NCI-H2107 treated with DMSO at 0.1 percent for 48 hours (cell line): ENCODE measurements around the gene TTC13.

Experiments used
- DNase-seq: peaks from one replicate; lab custom pipeline; 2025; ENCODE audit not compliant: unreplicated experiment; lab: John Stamatoyannopoulos, UW

The TTC13 gene

DNA sequence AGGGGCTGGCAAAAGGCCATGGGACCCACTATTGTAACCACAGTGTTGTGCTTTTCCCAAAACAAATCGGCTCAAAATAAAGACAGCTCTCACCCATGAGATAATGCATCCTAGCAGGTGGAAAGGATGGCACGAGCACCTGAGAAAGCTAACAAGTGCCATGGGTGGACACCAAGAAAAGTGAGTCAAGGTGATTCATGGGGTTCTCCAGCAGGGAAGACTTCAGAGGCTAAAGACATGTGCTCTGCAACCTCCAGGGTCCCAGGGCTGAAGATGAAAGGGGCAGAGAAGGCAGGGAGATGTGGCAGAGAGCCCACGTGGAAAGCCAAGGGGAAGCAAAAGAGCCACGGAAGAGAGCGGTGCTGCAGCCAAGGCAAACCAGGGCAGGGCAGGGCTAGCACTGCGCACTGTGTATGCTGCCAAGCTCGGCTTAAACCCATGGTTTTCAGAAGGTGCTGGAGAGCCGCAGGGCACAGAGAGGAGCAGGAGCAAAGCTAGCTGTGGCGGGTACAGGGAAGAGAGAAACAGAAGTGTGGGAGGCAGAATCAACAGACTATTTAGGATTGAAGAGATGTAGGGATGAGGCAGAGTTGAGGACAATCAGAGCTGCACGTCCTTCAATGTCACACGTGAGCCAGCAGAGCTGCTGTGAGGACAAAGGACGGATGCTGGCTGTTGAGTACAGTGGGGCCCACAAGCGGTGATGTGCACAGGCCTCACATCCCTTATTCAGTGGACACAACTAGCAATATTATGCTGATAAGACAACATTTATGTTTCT lies 68.5 kb downstream of the TTC13 start:
- DNase-seq: no peak

DNA sequence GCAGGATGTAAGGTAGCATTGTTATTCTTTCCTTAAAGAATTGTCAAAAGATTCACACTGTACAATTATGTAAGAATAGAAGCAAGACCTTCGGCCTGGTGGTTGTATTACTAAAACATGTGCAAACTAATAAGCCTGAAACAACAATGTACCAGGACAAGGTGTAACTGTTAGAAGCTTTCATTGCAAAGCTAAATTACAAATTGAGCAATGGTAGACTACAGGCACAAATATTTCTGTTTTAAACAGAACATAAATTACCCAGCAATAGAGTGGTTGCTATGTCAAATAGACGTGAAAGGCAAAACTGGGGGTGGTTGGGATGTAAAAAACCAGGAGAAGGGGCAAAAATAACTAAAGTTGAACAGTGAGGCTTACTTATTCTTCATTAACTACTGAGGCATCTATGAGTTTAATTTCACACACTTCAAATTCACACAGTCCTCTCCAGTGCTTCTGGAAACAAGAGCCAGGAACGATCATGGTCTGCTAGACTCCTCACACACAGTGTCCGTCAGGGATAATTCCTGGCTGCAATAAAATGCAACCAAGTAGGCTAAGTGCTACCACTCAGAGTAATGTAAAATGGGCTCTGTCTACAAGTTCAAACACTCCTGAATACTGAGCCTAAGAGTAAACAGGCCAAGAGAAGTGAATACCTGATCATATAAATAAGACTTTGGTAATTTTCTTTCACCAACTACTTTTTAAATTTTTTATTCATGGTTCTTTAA lies 71.0 kb downstream of the TTC13 start:
- DNase-seq: no peak

DNA sequence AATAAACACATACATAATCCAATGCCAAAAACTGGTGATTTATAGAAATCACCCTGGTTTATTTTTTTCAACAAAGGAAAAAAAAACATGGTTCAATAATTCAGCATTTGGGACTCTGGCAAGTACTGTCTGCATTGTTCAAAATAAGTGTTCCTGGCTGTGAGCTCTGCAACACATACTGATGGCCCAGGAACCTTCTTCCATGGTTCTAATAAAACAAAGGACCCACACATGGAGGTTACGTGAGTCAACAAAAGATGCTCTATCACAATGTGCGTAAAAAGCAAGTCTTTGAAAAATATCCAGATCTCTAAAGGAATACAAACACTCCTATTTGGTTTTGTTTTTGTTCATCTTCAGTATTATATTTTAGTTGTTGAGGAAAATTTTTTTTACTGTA lies 72.4 kb downstream of the TTC13 start:
- DNase-seq: no peak

GRCh38 chr1:230905733-230906132 lies 72.9 kb downstream of the TTC13 start:
- no peak for DNase-seq

DNA sequence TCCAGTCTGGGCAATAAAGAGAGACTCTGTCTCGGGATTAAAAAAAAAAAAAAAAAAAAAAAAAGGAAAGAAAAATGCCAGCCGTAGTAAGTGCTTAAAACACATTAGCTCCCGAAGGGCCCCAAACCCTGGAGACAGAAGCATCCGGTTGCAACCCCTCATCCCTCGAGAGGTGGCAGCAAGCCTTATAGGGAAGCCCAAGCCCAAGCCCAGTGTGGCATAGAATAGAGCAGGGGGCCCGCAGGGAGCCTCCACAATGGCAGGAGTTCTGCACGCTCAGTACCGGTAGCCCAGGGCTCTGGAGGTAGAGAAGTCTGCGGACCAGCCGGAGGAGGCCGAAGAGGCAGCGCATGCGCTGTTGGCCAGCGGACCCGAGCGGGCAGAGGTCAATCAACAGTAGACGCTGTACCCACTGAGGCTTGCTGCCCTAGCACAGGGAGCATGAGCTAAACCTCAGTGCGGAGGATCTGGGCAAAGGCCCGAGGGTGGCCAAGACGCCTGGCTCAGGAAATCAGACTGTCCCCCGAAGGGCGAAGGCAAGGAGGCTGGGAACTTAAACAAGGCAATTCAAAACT lies 76.2 kb downstream of the TTC13 start:
- no peak for DNase-seq

- no peak for DNase-seq
These were observed 77.0 kb downstream of the TTC13 start for GRCh38 chr1:230901671-230902070.

GRCh38 chr1:230900984-230901383 lies 77.7 kb downstream of the TTC13 start:
- DNase-seq: no peak

GRCh38 chr1:230899841-230900251 lies 78.8 kb downstream of the TTC13 start:
- no peak for DNase-seq

- DNase-seq: no peak
These were observed 79.9 kb downstream of the TTC13 start for GRCh38 chr1:230898748-230899147.

DNA sequence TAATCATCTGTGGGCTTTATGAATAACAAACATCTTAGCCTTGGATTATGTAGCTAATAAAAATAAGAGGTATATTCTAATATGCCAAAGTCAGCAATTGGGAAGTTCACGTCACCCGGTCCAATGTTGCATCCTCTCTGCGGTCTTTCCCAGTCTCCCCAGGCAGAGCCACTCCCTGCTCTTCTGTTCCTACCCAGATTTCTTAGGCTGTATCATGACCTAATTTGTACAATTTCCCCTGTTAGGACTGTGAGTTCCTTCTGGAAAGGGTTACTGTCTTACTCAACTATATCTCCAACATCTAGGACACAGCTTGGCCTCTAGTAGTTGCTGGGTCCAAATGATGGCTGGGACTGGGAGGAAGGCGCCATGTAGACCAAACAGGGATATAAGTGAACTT lies 80.5 kb downstream of the TTC13 start:
- DNase-seq: no peak

- no peak for DNase-seq
These were observed 81.9 kb downstream of the TTC13 start for GRCh38 chr1:230896779-230897178.

DNA sequence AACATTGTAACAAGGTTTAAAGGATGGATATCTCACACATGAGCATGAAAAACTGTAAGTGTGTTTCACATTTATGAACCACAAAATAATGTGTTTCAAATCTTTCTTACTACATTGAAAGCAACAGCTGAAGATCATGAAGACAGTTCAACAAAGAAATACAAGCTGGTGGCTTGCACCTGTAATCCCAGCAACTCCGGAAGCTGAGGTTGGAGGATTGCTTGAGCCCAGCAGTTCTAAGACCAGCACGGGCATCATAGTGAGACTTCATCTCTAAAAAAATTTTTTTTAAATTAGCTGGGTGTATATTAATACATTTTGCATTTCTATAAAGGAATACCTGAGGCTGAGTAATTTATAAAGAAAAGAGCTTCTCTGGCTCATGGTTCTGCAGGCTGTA lies 83.2 kb downstream of the TTC13 start:
- DNase-seq: no peak

DNA sequence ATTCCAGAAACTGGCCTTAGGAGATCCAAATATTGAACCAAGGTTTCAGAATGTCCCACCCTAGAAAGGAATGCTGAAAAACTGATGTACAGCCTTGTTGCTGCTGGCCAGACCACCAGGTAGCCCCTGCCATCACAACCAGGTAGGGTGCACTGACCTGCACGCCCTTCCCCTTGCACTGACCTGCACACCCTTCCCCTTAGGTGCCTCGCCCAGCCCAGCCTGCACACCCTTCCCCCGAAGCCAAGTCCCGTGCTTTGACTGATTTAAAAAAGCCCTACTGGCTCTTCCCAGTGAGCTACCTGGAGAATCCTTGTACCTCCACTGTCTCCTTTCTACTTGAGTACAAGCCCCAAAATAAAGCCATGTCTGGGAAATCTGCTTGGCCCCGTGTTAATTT lies 84.0 kb downstream of the TTC13 start:
- DNase-seq: no peak

- DNase-seq: no peak
These were observed 84.6 kb downstream of the TTC13 start for GRCh38 chr1:230894032-230894431.

DNA sequence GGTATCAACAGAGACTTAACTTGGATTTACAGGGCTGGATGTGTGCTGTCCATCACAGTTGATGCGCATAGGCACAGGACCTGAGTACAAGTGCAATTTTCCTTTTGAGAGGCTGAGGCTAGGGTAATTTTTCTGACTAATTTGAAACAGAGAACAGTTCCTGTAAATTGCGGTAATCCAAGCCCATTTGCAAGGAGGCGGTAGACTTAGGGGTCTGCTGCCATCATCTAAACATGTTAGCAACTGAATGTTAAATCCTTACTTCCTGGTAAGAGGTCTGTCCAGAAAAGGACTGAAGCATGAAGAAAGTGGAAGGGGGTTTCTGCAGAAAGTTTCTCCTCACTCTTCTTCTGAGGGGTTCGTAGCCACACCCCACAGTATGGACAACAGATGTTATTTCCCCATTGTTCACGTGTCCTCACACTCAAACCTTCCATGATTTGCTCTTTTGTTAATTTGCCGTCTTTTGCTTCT lies 86.6 kb downstream of the TTC13 start:
- no peak for DNase-seq

- DNase-seq: no peak
These were observed 87.2 kb downstream of the TTC13 start for GRCh38 chr1:230891413-230891812.

- no peak for DNase-seq
These were observed 94.0 kb downstream of the TTC13 start for GRCh38 chr1:230884646-230885045.

DNA sequence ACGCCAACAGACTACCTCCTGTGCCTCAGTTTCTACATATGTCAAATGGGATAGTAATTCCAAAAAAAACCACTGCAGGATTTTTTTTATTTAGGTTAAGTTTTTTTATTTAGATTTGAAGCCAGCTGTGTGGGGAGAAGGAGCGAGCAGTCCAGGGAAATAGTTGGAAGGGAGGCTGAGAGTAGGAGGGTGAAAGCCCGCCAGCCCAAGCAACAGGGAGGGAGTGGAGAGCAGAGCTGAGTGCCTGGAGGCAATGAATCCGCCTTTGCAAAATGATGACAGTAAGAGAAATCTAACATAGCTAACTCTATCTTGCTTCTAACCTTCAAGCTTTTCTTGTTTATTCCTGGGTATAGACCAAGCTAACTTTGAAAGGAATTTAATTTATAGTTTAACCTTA lies 94.7 kb downstream of the TTC13 start:
- DNase-seq: no peak

- no peak for DNase-seq
These were observed 98.9 kb downstream of the TTC13 start for GRCh38 chr1:230879778-230880177.

- no peak for DNase-seq
These were observed 100.1 kb downstream of the TTC13 start for GRCh38 chr1:230878591-230878990.

DNA sequence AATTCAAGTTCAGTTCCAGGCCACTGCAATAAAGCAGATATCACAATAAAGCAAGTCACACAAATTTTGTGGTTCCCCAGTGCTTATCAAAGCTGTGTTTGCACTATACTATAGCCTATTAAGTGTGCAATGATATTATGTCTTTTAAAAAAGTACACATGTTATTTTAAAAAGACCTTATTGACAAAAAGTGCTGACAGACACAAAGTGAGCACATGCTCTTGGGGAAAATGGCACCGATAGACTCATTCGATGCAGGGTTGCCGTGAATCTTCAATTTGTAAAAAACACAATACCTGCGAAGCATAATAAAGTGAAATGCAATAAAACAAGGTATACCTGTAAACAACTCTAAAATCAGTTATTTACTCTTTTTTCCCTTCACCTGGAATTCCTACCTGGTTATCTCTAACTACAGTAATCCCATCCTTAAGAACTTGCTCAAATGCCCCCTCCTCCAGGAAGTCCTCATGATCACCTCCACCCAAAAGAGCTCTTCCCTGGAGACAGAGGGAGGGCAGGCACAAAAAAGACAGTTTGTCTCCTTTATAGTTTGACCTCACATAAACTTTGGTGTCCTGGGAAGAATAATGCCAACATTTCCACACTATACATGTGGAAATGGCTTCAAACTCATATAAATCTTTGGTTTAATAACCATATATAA lies 100.6 kb downstream of the TTC13 start:
- DNase-seq: no peak
